IMR-90 (cell line): ENCODE measurements around the gene AHNAK. TPM values are rescaled to one million over a fixed set of nuclear protein-coding genes. Genes with fewer than 3 reads are reported as not detected.

ENCODE experiments used
- ATAC-seq: fragments of 200-7000 bp; cut with Tn5 transposase; 2 replicates; pipeline ENCODE4 v1.9.1; 2020; ENCODE audit warnings: low read depth, mild to moderate bottlenecking, moderate library complexity
- BruUV-seq: library from RNA; stranded (reverse); fragments of 400-500 nt; replicated peaks from 2 replicates; lab custom pipeline; 2021; lab: Mats Ljungman, UMichigan
- CTCF ChIA-PET: fragments of 300-600 bp; formaldehyde crosslinking; extraction: SDS; loops from one replicate; lab custom pipeline; 2021; ENCODE audit warnings: antibody characterized with exemption; lab: Yijun Ruan, JAX
- POLR2A ChIA-PET: fragments of 300-600 bp; sonication (Branson Sonifier 250); formaldehyde crosslinking; loops from one replicate; lab custom pipeline; 2022; ENCODE audit warnings: antibody characterized with exemption; ENCODE audit not compliant: unreplicated experiment; lab: Charles Lee
- DNase-seq: peaks from one replicate; pipeline ENCODE4 v3.0.0; 2013
- H2AFZ ChIP-seq: replicated peaks from 2 replicates; pipeline ENCODE3; 2013; ENCODE audit warnings: low read length, mild to moderate bottlenecking; ENCODE audit not compliant: poor library complexity
- H2AK5ac ChIP-seq: 2 replicates; pipeline ENCODE4 v1.6.1; 2013; ENCODE audit warnings: low read depth, low read length, inconsistent platforms
- H2AK9ac ChIP-seq: replicated peaks from 2 replicates; pipeline ENCODE3; 2013; ENCODE audit warnings: mild to moderate bottlenecking, low read depth, low read length, moderate library complexity; ENCODE audit not compliant: poor library complexity
- H2BK120ac ChIP-seq: 2 replicates; pipeline ENCODE4 v1.6.1; 2013; ENCODE audit warnings: low read depth, low read length, inconsistent platforms
- H2BK15ac ChIP-seq: 3 replicates; pipeline ENCODE4 v1.6.1; 2013; ENCODE audit warnings: low read depth, low read length, inconsistent platforms
- H2BK20ac ChIP-seq: 2 replicates; pipeline ENCODE4 v1.6.1; 2013; ENCODE audit warnings: low read depth, mild to moderate bottlenecking, inconsistent platforms, low read length, moderate library complexity
- H2BK5ac ChIP-seq: 2 replicates; pipeline ENCODE4 v1.6.1; 2013; ENCODE audit warnings: mild to moderate bottlenecking, low read depth, low read length, inconsistent platforms; ENCODE audit not compliant: poor library complexity, severe bottlenecking
- H3K14ac ChIP-seq: replicated peaks from 2 replicates; pipeline ENCODE4 v1.6.1; 2013; ENCODE audit warnings: low read depth, low read length, inconsistent platforms
- H3K18ac ChIP-seq: 2 replicates; pipeline ENCODE4 v1.6.1; 2013; ENCODE audit warnings: low read depth, low read length, control low read depth
- H3K23ac ChIP-seq: 2 replicates; pipeline ENCODE4 v1.6.1; 2013; ENCODE audit warnings: low read depth, low read length, inconsistent platforms
- H3K27ac ChIP-seq: 2 replicates; pipeline ENCODE4 v1.5.1; 2013; ENCODE audit warnings: mild to moderate bottlenecking, control low read depth, low read length; ENCODE audit not compliant: insufficient read depth
- H3K27me3 ChIP-seq: 2 replicates; pipeline ENCODE4 v1.6.1; 2013; ENCODE audit warnings: low read length; ENCODE audit not compliant: control insufficient read depth, insufficient read depth
- H3K36me3 ChIP-seq: 2 replicates; pipeline ENCODE4 v1.6.1; 2013; ENCODE audit warnings: low read length, mixed read lengths; ENCODE audit not compliant: control insufficient read depth, insufficient read depth
- H3K4ac ChIP-seq: 2 replicates; pipeline ENCODE4 v1.6.1; 2013; ENCODE audit warnings: low read depth, low read length, inconsistent platforms
- H3K4me1 ChIP-seq: 2 replicates; pipeline ENCODE4 v1.6.1; 2013; ENCODE audit warnings: low read length, mixed read lengths; ENCODE audit not compliant: control insufficient read depth, insufficient read depth
- H3K4me2 ChIP-seq: 2 replicates; pipeline ENCODE4 v1.6.1; 2013; ENCODE audit warnings: low read depth, mild to moderate bottlenecking, control low read depth, low read length, moderate library complexity
- H3K4me3 ChIP-seq: 2 replicates; pipeline ENCODE4 v1.5.1; 2013; ENCODE audit warnings: low read depth, mild to moderate bottlenecking, control low read depth, low read length, moderate library complexity; ENCODE audit not compliant: insufficient read depth
- H3K56ac ChIP-seq: 2 replicates; pipeline ENCODE4 v1.6.1; 2013; ENCODE audit warnings: low read length, inconsistent platforms; ENCODE audit not compliant: insufficient read depth; ENCODE audit errors: extremely low read depth
- H3K79me1 ChIP-seq, 2 experiments: 2 replicates each; pipeline ENCODE4 v1.6.1; 2013; ENCODE audit warnings: low read length in 2 of 2, inconsistent platforms in 1 of 2, low read depth in 1 of 2
- H3K9ac ChIP-seq: 2 replicates; pipeline ENCODE4 v1.6.1; 2013; ENCODE audit warnings: low read depth, low read length, control low read depth
- H3K9me1 ChIP-seq: 2 replicates; pipeline ENCODE4 v1.6.1; 2013; ENCODE audit warnings: low read length, inconsistent platforms; ENCODE audit not compliant: insufficient read depth
- H3K9me3 ChIP-seq: 2 replicates; pipeline ENCODE4 v1.6.1; 2013; ENCODE audit warnings: low read length; ENCODE audit not compliant: control insufficient read depth, insufficient read depth
- H4K20me1 ChIP-seq: 2 replicates; pipeline ENCODE4 v1.6.1; 2013; ENCODE audit warnings: low read length, inconsistent platforms; ENCODE audit not compliant: insufficient read depth
- H4K5ac ChIP-seq: 2 replicates; pipeline ENCODE4 v1.6.1; 2013; ENCODE audit warnings: mild to moderate bottlenecking, low read depth, low read length, control low read depth
- H4K8ac ChIP-seq, 2 experiments: 2 replicates each; pipeline ENCODE4 v1.6.1; 2013; ENCODE audit warnings: low read depth in 2 of 2, low read length in 2 of 2, control low read depth in 1 of 2, inconsistent platforms in 1 of 2
- H4K91ac ChIP-seq: 2 replicates; pipeline ENCODE4 v1.6.1; 2013; ENCODE audit warnings: low read depth, low read length, inconsistent platforms; ENCODE audit not compliant: insufficient read depth
- BHLHE40 ChIP-seq: fragments of 150-350 bp; IDR thresholded peaks from 2 replicates; pipeline ENCODE4 v1.6.1; 2016; ENCODE audit warnings: mild to moderate bottlenecking, low read depth, low read length
- CEBPB ChIP-seq: IDR thresholded peaks from 2 replicates; pipeline ENCODE4 v1.6.1; 2012; ENCODE audit warnings: low read depth, low read length, improper control_type of control experiment
- CHD1 ChIP-seq: IDR thresholded peaks from 2 replicates; pipeline ENCODE4 v1.6.1; 2012; ENCODE audit warnings: low read depth, low read length, improper control_type of control experiment
- FOS ChIP-seq: fragments of 150-350 bp; IDR thresholded peaks from 2 replicates; pipeline ENCODE4 v1.6.1; 2016; ENCODE audit warnings: low read depth, low read length
- MAFK ChIP-seq: IDR thresholded peaks from 2 replicates; pipeline ENCODE4 v1.6.1; 2012; ENCODE audit warnings: low read depth, low read length, improper control_type of control experiment
- MAZ ChIP-seq: IDR thresholded peaks from 2 replicates; pipeline ENCODE4 v1.6.1; 2012; ENCODE audit warnings: low read depth, mild to moderate bottlenecking, low read length, improper control_type of control experiment, moderate library complexity, borderline replicate concordance
- MXI1 ChIP-seq: IDR thresholded peaks from 2 replicates; pipeline ENCODE4 v1.6.1; 2012; ENCODE audit warnings: low read depth, mild to moderate bottlenecking, low read length, moderate library complexity, borderline replicate concordance
- NFE2L2 ChIP-seq: fragments of 150-350 bp; IDR thresholded peaks from 2 replicates; pipeline ENCODE4 v1.6.1; 2016; ENCODE audit warnings: low read depth, mild to moderate bottlenecking, low read length
- POLR2A ChIP-seq: IDR thresholded peaks from 2 replicates; pipeline ENCODE4 v1.6.1; 2012; ENCODE audit warnings: mild to moderate bottlenecking, low read depth, low read length
- RAD21 ChIP-seq: IDR thresholded peaks from 2 replicates; pipeline ENCODE4 v1.6.1; 2012; ENCODE audit warnings: low read length, improper control_type of control experiment
- RCOR1 ChIP-seq: IDR thresholded peaks from 2 replicates; pipeline ENCODE4 v1.6.1; 2012; ENCODE audit warnings: mild to moderate bottlenecking, low read length, improper control_type of control experiment; ENCODE audit not compliant: insufficient replicate concordance
- RFX5 ChIP-seq: IDR thresholded peaks from 2 replicates; pipeline ENCODE4 v1.8.0; 2012; ENCODE audit warnings: low read depth, mild to moderate bottlenecking, low read length, moderate library complexity
- SMC3 ChIP-seq: fragments of 150-350 bp; IDR thresholded peaks from 2 replicates; pipeline ENCODE4 v1.6.1; 2016; ENCODE audit warnings: low read depth, mild to moderate bottlenecking, antibody characterized with exemption, low read length, moderate library complexity
- WGBS, 2 experiments: methylation state at CpG; one replicate each; pipeline versions ENCODE4 v1.1.5 to v1.1.7; 2013; ENCODE audit warnings: missing lambda C conversion rate in 2 of 2; ENCODE audit not compliant: insufficient read length in 1 of 2; ENCODE audit errors: extremely low coverage in 2 of 2; 5-methylcytosine and 5-hydroxymethylcytosine counted together
- dilution Hi-C: fragments of 300-500 bp; cut with HindIII; formaldehyde crosslinking; loops from one replicate; pipeline ENCODE4 v1.14.3; 2018; ENCODE audit warnings: low sequenced_read_pairs; ENCODE audit not compliant: unreplicated experiment
- in situ Hi-C: fragments of 300-500 bp; cut with MboI; formaldehyde crosslinking; loops from 3 replicates; pipeline ENCODE4 v1.14.3; 2019; ENCODE audit warnings: low sequenced_read_pairs, inconsistent platforms, mixed read lengths
- intact Hi-C: fragments of 100-400 bp; cut with micrococcal nuclease; formaldehyde crosslinking; loops from 2 replicates; pipeline ENCODE4 v1.10.0; 2022
- polyA plus RNA-seq, 3 experiments: library from polyadenylated mRNA; depleted of rRNA; stranded (reverse); fragments of >200 nt; gene quantifications; 2 replicates each; pipeline ENCODE4 v1.2.3, GENCODE V29; 2012; ENCODE audit warnings: low replicate concordance in 1 of 3
- total RNA-seq: library from RNA; depleted of rRNA; stranded (reverse); fragments of >200 nt; gene quantifications from 2 replicates; pipeline ENCODE4 v1.2.3, GENCODE V29; 2012
- TF ChIP-seq, protein P1 (sequence below): conservative IDR thresholded peaks from 2 replicates; pipeline ENCODE4 v1.5.1; 2012; ENCODE audit warnings: mild to moderate bottlenecking, low read depth, low read length, improper control_type of control experiment
- TF ChIP-seq, protein P2 (sequence below): fragments of 150-350 bp; IDR thresholded peaks from 2 replicates; pipeline ENCODE4 v1.6.1; 2017; ENCODE audit warnings: mild to moderate bottlenecking, antibody characterized with exemption, low read length, low read depth
- TF ChIP-seq, protein P3 (sequence below): fragments of 150-350 bp; IDR thresholded peaks from 2 replicates; pipeline ENCODE4 v1.6.1; 2016; ENCODE audit warnings: low read depth, mild to moderate bottlenecking, low read length, moderate library complexity, borderline replicate concordance

AHNAK gene
- total and polyA plus RNA-seq, 2 of the 4 experiments (the other 2 are of a cell fraction), result 95.1 to 695 TPM

DNA sequence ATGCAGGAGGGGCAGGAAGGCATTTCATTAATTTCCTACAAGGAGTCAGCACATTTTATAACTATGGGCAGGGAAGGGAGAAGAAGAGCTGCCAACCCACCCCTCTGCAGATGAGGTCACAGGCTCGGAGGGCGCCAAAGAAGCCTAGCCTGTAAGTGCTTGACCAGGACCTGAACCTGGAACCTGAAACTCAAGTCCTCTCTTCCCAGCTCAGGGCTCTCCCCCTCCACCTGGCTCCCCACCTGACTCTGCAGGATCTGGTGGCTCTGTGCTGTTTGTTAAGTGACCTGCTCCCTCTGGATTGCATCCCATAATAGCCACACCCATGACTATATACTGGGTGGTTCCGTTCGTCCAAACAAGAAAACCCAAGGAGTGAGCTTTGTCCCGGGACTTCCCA, 100.5 kb downstream of the AHNAK start:
- H3K36me3 ChIP-seq, result no peaks in the 10 kb centered on the region
- no CpG with 5 or more reads among the region's 5 CpGs for WGBS, 2 experiments
- H2AK5ac ChIP-seq, result no peak overlapping the region
- no peak overlapping the region; the same call in 1 of the 2 replicates for H4K5ac ChIP-seq
- H3K23ac ChIP-seq, result no peak overlapping the region
- intact Hi-C loops, result no loop called here
- no peak overlapping the region for H3K4me3 ChIP-seq
- no peaks in the 10 kb centered on the region for H4K20me1 ChIP-seq
- no peak overlapping the region for H2AFZ ChIP-seq
- peaks cover 17% of the 10 kb centered on the region for H3K4me1 ChIP-seq
- H4K91ac ChIP-seq, result no peak overlapping the region
- no peak overlapping the region for H3K56ac ChIP-seq
- no peak overlapping the region for H4K8ac ChIP-seq
- no peak overlapping the region for H2BK120ac ChIP-seq
- no peaks in the 10 kb centered on the region for H3K27me3 ChIP-seq
- no peak overlapping the region for H2BK5ac ChIP-seq
- H3K14ac ChIP-seq, result no peak overlapping the region
- BruUV-seq, result no TSS peak
- H2AK9ac ChIP-seq, result no peak overlapping the region
- H3K9me3 ChIP-seq, result no peaks in the 10 kb centered on the region
- in situ Hi-C loops, result no loop called here
- no peak overlapping the region; the same call in 1 of the 2 replicates for H3K18ac ChIP-seq
- DNase-seq (no peak), ATAC-seq (no peak)
- H3K79me1 ChIP-seq, result peaks cover 0 to 16% of the 10 kb centered on the region in 2 experiments; a peak in 2 of 4 replicates
- H2BK20ac ChIP-seq, result no peak overlapping the region
- ChIA-PET CTCF (no interaction called here), POLR2A (interaction anchor here (0.5 kb wide), 1 partner anchor 60 kb away, joined by 4 read pairs; no protein-coding TSS in a partner anchor)
- no peak overlapping the region for H3K9ac ChIP-seq
- no peak for TF ChIP-seq MAZ
- TF ChIP-seq BHLHE40, result no peak
- TF ChIP-seq SMC3, result no peak
- TF ChIP-seq NFE2L2, result no peak
- no peak for TF ChIP-seq RFX5
- TF ChIP-seq, protein P1, sequence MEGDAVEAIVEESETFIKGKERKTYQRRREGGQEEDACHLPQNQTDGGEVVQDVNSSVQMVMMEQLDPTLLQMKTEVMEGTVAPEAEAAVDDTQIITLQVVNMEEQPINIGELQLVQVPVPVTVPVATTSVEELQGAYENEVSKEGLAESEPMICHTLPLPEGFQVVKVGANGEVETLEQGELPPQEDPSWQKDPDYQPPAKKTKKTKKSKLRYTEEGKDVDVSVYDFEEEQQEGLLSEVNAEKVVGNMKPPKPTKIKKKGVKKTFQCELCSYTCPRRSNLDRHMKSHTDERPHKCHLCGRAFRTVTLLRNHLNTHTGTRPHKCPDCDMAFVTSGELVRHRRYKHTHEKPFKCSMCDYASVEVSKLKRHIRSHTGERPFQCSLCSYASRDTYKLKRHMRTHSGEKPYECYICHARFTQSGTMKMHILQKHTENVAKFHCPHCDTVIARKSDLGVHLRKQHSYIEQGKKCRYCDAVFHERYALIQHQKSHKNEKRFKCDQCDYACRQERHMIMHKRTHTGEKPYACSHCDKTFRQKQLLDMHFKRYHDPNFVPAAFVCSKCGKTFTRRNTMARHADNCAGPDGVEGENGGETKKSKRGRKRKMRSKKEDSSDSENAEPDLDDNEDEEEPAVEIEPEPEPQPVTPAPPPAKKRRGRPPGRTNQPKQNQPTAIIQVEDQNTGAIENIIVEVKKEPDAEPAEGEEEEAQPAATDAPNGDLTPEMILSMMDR, result no peak
- TF ChIP-seq RCOR1, result no peak
- no peak for TF ChIP-seq RAD21
- TF ChIP-seq MXI1, result no peak
- TF ChIP-seq MAFK, result no peak
- TF ChIP-seq POLR2A, result no peak
- no peak for TF ChIP-seq CEBPB
- TF ChIP-seq FOS, result no peak
- TF ChIP-seq CHD1, result no peak
- TF ChIP-seq, protein P2, sequence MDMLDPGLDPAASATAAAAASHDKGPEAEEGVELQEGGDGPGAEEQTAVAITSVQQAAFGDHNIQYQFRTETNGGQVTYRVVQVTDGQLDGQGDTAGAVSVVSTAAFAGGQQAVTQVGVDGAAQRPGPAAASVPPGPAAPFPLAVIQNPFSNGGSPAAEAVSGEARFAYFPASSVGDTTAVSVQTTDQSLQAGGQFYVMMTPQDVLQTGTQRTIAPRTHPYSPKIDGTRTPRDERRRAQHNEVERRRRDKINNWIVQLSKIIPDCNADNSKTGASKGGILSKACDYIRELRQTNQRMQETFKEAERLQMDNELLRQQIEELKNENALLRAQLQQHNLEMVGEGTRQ, result no peak
- TF ChIP-seq, protein P3, sequence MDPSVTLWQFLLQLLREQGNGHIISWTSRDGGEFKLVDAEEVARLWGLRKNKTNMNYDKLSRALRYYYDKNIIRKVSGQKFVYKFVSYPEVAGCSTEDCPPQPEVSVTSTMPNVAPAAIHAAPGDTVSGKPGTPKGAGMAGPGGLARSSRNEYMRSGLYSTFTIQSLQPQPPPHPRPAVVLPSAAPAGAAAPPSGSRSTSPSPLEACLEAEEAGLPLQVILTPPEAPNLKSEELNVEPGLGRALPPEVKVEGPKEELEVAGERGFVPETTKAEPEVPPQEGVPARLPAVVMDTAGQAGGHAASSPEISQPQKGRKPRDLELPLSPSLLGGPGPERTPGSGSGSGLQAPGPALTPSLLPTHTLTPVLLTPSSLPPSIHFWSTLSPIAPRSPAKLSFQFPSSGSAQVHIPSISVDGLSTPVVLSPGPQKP, result no peak
- no peak overlapping the region for H2BK15ac ChIP-seq
- H3K27ac ChIP-seq, result no peak overlapping the region
- peaks cover 17% of the 10 kb centered on the region for H3K9me1 ChIP-seq
- dilution Hi-C loops, result no loop called here
- H3K4ac ChIP-seq, result no peak overlapping the region
- no peak overlapping the region for H3K4me2 ChIP-seq
